Lung (tissue), 12 donors: ENCODE data around the gene HIF3A. TPM values are rescaled to one million over a fixed set of nuclear protein-coding genes. Genes with fewer than 3 reads are reported as not detected.
A peak's percentile ranks its signal among the peaks of the same experiment; 100 is the strongest.

ENCODE experiments used
- ATAC-seq: fragments of 200-7000 bp; cut with Tn5 transposase; one replicate; pipeline ENCODE4 v1.9.1; 2020; ENCODE audit warnings: moderate number of reproducible peaks; ENCODE audit not compliant: insufficient read depth, low FRiP score
- DNase-seq, 3 donors: peaks; one replicate each; pipeline ENCODE4 v3.0.0-alpha.2; 2013 to 2017
- H3K27ac ChIP-seq, 2 donors: one replicate each; pipeline ENCODE4 v1.5.1; 2013; ENCODE audit warnings: mild to moderate bottlenecking in 2 of 2, moderate library complexity in 2 of 2, control low read depth in 1 of 2, inconsistent platforms in 1 of 2, low read depth in 1 of 2, low read length in 1 of 2
- H3K27me3 ChIP-seq, 3 donors: one replicate each; pipeline ENCODE4 v1.5.1; 2013; ENCODE audit warnings: low read length in 2 of 3; ENCODE audit not compliant: control insufficient read depth in 3 of 3, insufficient read depth in 3 of 3
- H3K36me3 ChIP-seq, 4 donors: one replicate each; pipeline ENCODE4 v1.5.1; 2013; ENCODE audit warnings: low read length in 4 of 4, mild to moderate bottlenecking in 1 of 4, moderate library complexity in 1 of 4; ENCODE audit not compliant: control insufficient read depth in 4 of 4, insufficient read depth in 4 of 4
- H3K4me1 ChIP-seq, 5 donors: one replicate each; pipeline ENCODE4 v1.5.1; 2013; ENCODE audit warnings: low read length in 5 of 5, mild to moderate bottlenecking in 2 of 5, moderate library complexity in 1 of 5; ENCODE audit not compliant: control insufficient read depth in 5 of 5, insufficient read depth in 5 of 5
- H3K4me3 ChIP-seq: one replicate; pipeline ENCODE4 v1.5.1; 2013; ENCODE audit warnings: mild to moderate bottlenecking, control low read depth, moderate library complexity
- H3K9ac ChIP-seq, 2 donors: one replicate each; pipeline ENCODE4 v1.5.1; 2013; ENCODE audit warnings: low read length in 2 of 2, control low read depth in 1 of 2; ENCODE audit not compliant: insufficient read depth in 1 of 2
- H3K9me3 ChIP-seq, 4 donors: one replicate each; pipeline ENCODE4 v1.5.1; 2013; ENCODE audit warnings: low read length in 3 of 4, mild to moderate bottlenecking in 1 of 4, moderate library complexity in 1 of 4; ENCODE audit not compliant: control insufficient read depth in 4 of 4, insufficient read depth in 3 of 4
- CTCF ChIP-seq: IDR thresholded peaks from 2 replicates; pipeline ENCODE4 v1.5.1; 2012; ENCODE audit warnings: mild to moderate bottlenecking; ENCODE audit errors: control extremely low read depth, extremely low read depth
- WGBS, 2 donors: extraction: QIAGEN DNeasy Blood & Tissue Kit; methylation state at CpG; one replicate each; pipeline ENCODE4 v1.1.7; 2013; 5-methylcytosine and 5-hydroxymethylcytosine counted together
- polyA plus RNA-seq, 2 donors: library from polyadenylated mRNA; stranded (reverse); fragments of 200-250 nt; gene quantifications; one replicate each; pipeline ENCODE4 v1.2.1, GENCODE V29; 2013
- total RNA-seq, 2 donors: library from RNA; depleted of rRNA in 1 of 2; stranded (reverse); fragments of >200 nt in 1 of 2; gene quantifications; one replicate each; pipeline ENCODE4 v1.2.1, GENCODE V29; 2014 to 2021
- donor health status: control.
- donor health status: control.
- donor health status: Bipolar disorder and iron deficiency.
- donor health status: healthy.
- donor health status: DM: yes; HTN: yes; CAD: no.

The HIF3A gene
- total and polyA plus RNA-seq, 4 donors = 24.1 to 315 (median 63.4) TPM

GRCh38 chr19:46349311-46349993 is 52.6 kb downstream of the HIF3A start:
- ATAC-seq = no peak
- Histone ChIP-seq H3K27me3 (no peaks in the 10 kb centered on the region), H3K9me3 (no peaks in the 10 kb centered on the region), H3K4me3 (no peak overlapping the region), H3K27ac (peak overlapping the region in 1 of 2 donors; percentile 71), H3K9ac (no peak overlapping the region), H3K4me1 (peaks cover 7 to 43% (median 27%) of the 10 kb centered on the region in 5 donors), H3K36me3 (peaks cover 0 to 19% (median 10%) of the 10 kb centered on the region in 4 donors)
- WGBS, 2 donors = 69 to 71% methylated on average over 11 of the region's 11 CpGs
- no peak for DNase-seq
- no peak for TF ChIP-seq CTCF

GRCh38 chr19:46350029-46350757 is 53.4 kb downstream of the HIF3A start:
- Histone ChIP-seq H3K36me3 (peaks cover 0 to 27% (median 18%) of the 10 kb centered on the region in 4 donors), H3K9me3 (no peaks in the 10 kb centered on the region), H3K4me1 (peaks cover 7 to 43% (median 27%) of the 10 kb centered on the region in 5 donors), H3K27me3 (no peaks in the 10 kb centered on the region), H3K9ac (peak overlapping the region in 1 of 2 donors; percentile 3), H3K27ac (peak overlapping the region; percentile 51 to 82), H3K4me3 (no peak overlapping the region)
- 32 to 38% methylated on average over 8 of the region's 8 CpGs for WGBS, 2 donors
- DNase-seq = no peak
- no peak for ATAC-seq
- TF ChIP-seq CTCF = no peak

GRCh38 chr19:46350758-46351159 is 53.9 kb downstream of the HIF3A start:
- 21 to 26% methylated on average over 8 of the region's 8 CpGs for WGBS, 2 donors
- no peak for TF ChIP-seq CTCF
- peak overlapping the region in 1 of 2 donors; percentile 3 for H3K9ac ChIP-seq
- H3K27me3 ChIP-seq = no peaks in the 10 kb centered on the region
- no peaks in the 10 kb centered on the region for H3K9me3 ChIP-seq
- peaks cover 0 to 27% (median 20%) of the 10 kb centered on the region in 4 donors for H3K36me3 ChIP-seq
- DNase-seq (no peak), ATAC-seq (no peak)
- H3K4me3 ChIP-seq = no peak overlapping the region
- H3K4me1 ChIP-seq = peaks cover 7 to 43% (median 27%) of the 10 kb centered on the region in 5 donors
- peak overlapping the region; percentile 51 to 82 for H3K27ac ChIP-seq
